NOMO-1 treated with DMSO at 0.1 percent for 48 hours (cell line): ENCODE results near the gene RFFL.
A peak's percentile ranks its signal among the peaks of the same experiment; 100 is the strongest.

Source experiments
- DNase-seq: peaks from one replicate; lab custom pipeline; 2025; ENCODE audit not compliant: unreplicated experiment; lab: John Stamatoyannopoulos, UW

Gene RFFL

GRCh38 chr17:34979153-34979552 lies 84.4 kb downstream of the RFFL start:
- no peak for DNase-seq

DNA sequence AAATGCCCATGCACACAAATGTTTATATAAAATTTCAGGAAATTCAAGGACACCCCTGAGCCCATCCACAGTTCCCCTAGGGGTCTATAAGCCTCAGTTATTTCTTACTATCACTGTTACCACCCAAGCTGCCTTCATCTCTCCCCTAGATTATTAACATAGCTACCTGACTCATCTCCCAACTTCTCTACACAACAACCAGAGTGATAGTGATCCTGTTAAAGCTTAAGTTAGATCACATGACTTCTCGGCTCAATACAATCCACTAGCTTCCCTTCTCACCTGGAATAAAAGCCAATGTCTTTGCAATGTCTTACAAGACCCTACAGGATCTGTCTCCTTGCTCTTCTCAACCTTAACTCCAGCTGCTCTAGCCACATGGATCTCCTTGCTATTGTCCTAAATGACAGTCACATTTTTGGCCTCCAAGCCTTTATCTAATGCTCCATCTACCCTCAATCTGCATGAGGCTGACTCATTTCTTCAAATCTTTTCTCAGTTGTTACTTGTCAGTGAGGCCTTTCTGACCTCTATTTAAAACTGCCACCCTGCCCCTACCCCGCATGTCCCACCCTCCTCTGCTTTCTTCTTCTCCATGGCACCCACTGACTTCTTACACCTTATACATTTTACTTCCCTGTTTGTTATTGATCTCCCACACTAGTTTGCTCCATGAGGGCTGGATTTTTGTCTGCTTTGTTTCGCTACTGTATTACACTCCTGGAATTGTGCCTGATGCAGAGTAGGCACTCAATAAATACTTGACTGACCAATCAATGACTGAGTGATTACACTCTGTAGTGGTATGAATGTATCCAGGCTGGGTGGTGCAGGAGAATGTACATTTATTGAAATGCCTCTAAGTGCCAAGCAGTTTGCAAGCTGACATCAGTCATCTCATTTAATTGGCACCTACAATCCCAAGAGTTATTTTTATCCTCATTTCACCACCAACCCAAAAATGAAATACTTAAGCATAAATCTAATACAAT lies 88.4 kb downstream of the RFFL start:
- no peak for DNase-seq

- peak; percentile 21 for DNase-seq
These were observed 89.3 kb downstream of the RFFL start for GRCh38 chr17:34974179-34974578.

GRCh38 chr17:34961093-34961911 lies 102.2 kb downstream of the RFFL start, which contains the start of the genes CCT6B and ZNF830:
TSS of gene CCT6B (minus strand) at chr17:34961460. CDS start at chr17:34961393, 67 bp downstream.
TSS of gene ZNF830 (plus strand) at chr17:34961540. CDS start at chr17:34961567, 27 bp downstream.
- peak; percentile 91 for DNase-seq

DNA sequence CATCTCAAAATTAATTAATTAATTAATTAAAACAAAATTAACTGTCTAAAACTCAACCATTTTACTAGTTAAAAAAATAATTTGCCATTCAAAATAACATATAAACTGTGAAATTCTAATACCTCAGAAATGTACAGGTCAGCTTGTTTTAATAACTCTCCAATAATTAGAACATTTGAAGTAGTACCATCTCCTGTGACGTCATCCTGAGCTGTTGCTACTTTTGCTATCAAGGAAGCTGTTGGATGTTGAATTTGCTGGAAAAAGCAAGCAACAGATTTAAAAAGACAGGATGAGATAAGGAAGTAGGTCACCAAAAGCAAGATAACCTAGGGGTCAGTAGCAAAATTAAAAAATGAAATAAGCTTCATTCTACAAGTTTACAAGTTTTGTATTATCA lies 105.1 kb downstream of the RFFL start:
- DNase-seq, result no peak
